Measurements from ENCODE around the gene GBE1.

The GBE1 gene

GRCh38 chr3:81462921-81463320 lies 298.5 kb downstream of the GBE1 start:
- no peak for DNase-seq

GRCh38 chr3:81459733-81460132 lies 301.7 kb downstream of the GBE1 start:
- no peak for DNase-seq

DNA sequence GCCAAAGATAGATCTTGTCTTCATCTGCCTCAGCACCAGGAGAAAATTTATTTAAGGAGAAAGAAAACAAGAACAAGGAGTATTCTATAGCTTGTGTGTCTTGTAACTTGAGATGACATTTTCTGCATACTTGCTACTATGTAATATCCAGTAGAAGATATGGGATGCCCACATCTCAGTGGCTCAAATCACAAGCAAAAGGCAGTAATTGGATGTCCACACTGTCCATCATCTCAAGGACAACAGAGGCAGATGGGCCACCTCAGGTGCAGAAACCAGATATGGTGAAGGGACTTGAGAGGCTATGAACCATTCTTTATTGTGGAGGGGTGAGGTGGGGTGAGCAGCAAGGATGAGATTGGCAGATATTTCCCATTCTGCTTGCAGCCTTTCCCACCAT lies 309.0 kb downstream of the GBE1 start:
- DNase-seq, result no peak

GRCh38 chr3:81451611-81452010 lies 309.8 kb downstream of the GBE1 start:
- DNase-seq, result no peak

- no peak for DNase-seq
Observed at GRCh38 chr3:81451140-81451539, 310.3 kb downstream of the GBE1 start.

DNA sequence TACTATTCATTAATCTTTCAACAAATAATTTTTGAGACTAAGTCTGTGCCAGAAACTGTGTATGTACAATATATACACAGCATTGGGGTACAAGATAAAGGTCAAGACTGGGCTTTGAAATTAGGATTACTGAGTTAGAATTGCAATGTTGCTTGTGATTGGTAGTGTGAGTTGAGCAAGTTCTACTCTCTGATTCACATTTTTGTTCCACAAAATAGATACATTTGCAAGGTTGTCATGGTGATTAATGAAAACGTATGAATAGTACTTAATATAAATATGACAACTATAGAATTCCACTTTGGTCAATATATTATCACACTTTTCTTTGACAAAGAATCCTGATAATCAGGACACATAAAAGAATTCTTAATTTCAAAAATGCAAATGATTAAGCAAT lies 314.6 kb downstream of the GBE1 start:
- DNase-seq, result no peak

DNA sequence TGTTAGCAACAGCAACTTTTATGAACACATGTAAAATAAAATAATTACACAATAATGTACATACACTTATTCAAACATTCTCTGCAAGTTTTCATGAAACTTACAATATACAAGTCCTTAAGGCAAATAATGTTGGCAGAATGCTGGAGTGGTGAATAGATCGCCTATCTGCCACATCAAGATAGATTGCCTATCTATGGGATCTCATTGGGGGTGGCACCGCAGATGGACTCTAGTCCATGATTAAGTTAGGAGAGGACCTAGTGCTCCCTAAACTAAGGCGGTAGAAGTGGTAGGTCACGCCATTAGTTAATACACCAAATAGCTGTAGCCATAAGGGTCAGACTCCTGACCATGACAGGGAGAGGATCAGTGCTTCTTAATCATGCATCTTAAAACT lies 315.7 kb downstream of the GBE1 start:
- no peak for DNase-seq

- no peak for DNase-seq
Observed at GRCh38 chr3:81444817-81445460, 316.5 kb downstream of the GBE1 start.

DNA sequence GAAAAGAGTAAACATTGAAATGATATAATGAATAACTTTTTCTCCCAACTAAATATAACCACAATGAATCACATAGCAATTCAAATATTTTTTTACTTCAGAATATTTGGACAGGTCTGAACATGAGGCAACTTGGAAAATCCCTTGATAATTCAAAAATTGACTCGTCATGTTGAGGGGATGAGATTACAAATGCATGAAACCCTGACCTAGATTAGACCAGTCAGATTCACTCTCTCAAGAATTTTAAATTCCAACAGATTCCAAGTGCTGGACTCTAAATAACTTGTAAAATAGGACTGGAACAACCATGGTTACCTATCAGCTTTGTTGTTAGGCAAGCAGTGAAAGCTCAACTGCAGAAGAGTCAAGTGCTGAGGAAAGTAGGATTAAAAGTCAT lies 317.5 kb downstream of the GBE1 start:
- no peak for DNase-seq

DNA sequence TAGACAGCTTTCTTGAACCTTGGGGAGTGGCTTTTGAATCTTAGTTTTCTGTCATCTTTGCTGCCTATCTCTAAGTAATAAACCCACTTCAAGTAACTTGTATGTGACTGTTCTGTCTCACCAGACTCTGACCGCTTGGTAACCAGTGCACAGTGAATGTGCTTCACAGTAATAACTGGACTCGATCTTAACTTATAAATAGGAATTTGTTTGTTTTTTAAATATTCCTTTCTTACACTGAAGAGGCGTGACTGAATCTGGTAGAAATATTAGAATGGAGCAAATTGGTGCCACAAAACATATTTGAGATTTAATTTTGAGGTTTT lies 318.0 kb downstream of the GBE1 start:
- no peak for DNase-seq

GRCh38 chr3:81442758-81443456 lies 318.5 kb downstream of the GBE1 start:
- DNase-seq, result no peak

DNA sequence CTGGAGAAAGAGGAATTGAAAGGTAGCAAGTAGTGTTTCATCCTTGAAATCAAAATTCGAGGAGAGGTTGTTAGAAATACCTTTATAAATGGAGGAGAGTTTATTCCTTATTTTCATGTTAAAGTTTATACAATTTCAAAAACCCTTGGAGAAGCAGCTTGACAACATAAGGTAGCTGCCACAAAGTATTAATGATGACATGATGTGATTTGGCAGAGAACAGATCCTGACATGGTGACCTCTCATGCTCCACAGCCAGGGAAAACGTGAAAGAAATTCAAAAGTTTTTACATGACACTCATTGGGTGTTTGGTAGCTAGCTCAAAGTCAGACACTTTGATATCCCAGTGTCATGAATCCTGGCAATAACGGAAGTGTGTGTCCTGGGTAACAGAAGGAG lies 320.8 kb downstream of the GBE1 start:
- DNase-seq, result no peak

Data from SHP77 treated with DMSO at 0.1 percent for 48 hours (cell line).